Lower lobe of right lung (tissue), 2 donors: Measurements from ENCODE around the gene CDH9. TPM values are rescaled to one million over a fixed set of nuclear protein-coding genes. Genes with fewer than 3 reads are reported as not detected.

Experiments
- ATAC-seq, 2 donors: fragments of 200-7000 bp; cut with Tn5 transposase; one replicate each; pipeline ENCODE4 v1.9.1; 2020 to 2022; ENCODE audit warnings: mild to moderate bottlenecking in 2 of 2, moderate library complexity in 2 of 2
- DNase-seq: peaks from one replicate; pipeline ENCODE4 v3.0.0-alpha.2; 2020
- H3K27ac ChIP-seq: fragments of 200-600 bp; one replicate; pipeline ENCODE4 v1.8.0; 2022
- H3K27me3 ChIP-seq: fragments of 200-600 bp; one replicate; pipeline ENCODE4 v1.8.0; 2022; ENCODE audit warnings: low read depth
- H3K36me3 ChIP-seq: fragments of 200-600 bp; one replicate; pipeline ENCODE4 v1.8.0; 2022; ENCODE audit warnings: mild to moderate bottlenecking
- H3K4me1 ChIP-seq: fragments of 200-600 bp; one replicate; pipeline ENCODE4 v1.8.0; 2022
- H3K4me3 ChIP-seq: fragments of 200-600 bp; one replicate; pipeline ENCODE4 v1.8.0; 2022; ENCODE audit warnings: mild to moderate bottlenecking
- H3K9me3 ChIP-seq: fragments of 200-600 bp; one replicate; pipeline ENCODE4 v1.8.0; 2022
- CTCF ChIP-seq: fragments of 200-600 bp; IDR thresholded peaks from one replicate; pipeline ENCODE4 v1.8.0; 2022; ENCODE audit warnings: antibody characterized with exemption, mild to moderate bottlenecking
- intact Hi-C: fragments of 100-400 bp; cut with DNase I; formaldehyde crosslinking; loops from one replicate; pipeline ENCODE4 v1.11.0; 2022
- total RNA-seq: library from RNA; stranded (reverse); fragmentation: NEBNext Ultra II Directional; extraction: Animal tissue kit (Norgen Biotek cat#: 25700); gene quantifications from one replicate; pipeline ENCODE4 v1.2.1, GENCODE V29; 2021
- donor health status: DM: no; HTN: yes; CAD: no; lungs with severe emphysema.

CDH9 gene
- total RNA-seq, 1 donor from 2014 or later: not detected

GRCh38 chr5:26932238-26932637, 106.1 kb downstream of the CDH9 start:
- no peaks in the 10 kb centered on the region for H3K4me1 ChIP-seq
- no peak overlapping the region for H3K27ac ChIP-seq
- H3K9me3 ChIP-seq: no peaks in the 10 kb centered on the region
- H3K27me3 ChIP-seq: no peaks in the 10 kb centered on the region
- no peak overlapping the region for H3K4me3 ChIP-seq
- DNase-seq (no peak), ATAC-seq (no peak)
- intact Hi-C loops: no loop called here
- TF ChIP-seq CTCF: no peak
- no peaks in the 10 kb centered on the region for H3K36me3 ChIP-seq

GRCh38 chr5:26921439-26921838, 116.9 kb downstream of the CDH9 start:
- Histone ChIP-seq H3K36me3 (no peaks in the 10 kb centered on the region), H3K27me3 (no peaks in the 10 kb centered on the region), H3K9me3 (no peaks in the 10 kb centered on the region), H3K4me1 (no peaks in the 10 kb centered on the region), H3K4me3 (no peak overlapping the region), H3K27ac (no peak overlapping the region)
- TF ChIP-seq CTCF: no peak
- ATAC-seq (no peak), DNase-seq (no peak)
- intact Hi-C loops: no loop called here

GRCh38 chr5:26903469-26903868, 134.9 kb downstream of the CDH9 start:
- Histone ChIP-seq H3K27me3 (no peaks in the 10 kb centered on the region), H3K9me3 (no peaks in the 10 kb centered on the region), H3K4me1 (no peaks in the 10 kb centered on the region), H3K36me3 (no peaks in the 10 kb centered on the region), H3K4me3 (no peak overlapping the region), H3K27ac (no peak overlapping the region)
- intact Hi-C loops: no loop called here
- DNase-seq: no peak
- ATAC-seq: no peak
- TF ChIP-seq CTCF: no peak

- ATAC-seq (no peak), DNase-seq (no peak)
- H3K27ac ChIP-seq: no peak overlapping the region
- no peaks in the 10 kb centered on the region for H3K4me1 ChIP-seq
- H3K9me3 ChIP-seq: peaks cover 4% of the 10 kb centered on the region
- no peak overlapping the region for H3K4me3 ChIP-seq
- no peaks in the 10 kb centered on the region for H3K36me3 ChIP-seq
- H3K27me3 ChIP-seq: no peaks in the 10 kb centered on the region
- TF ChIP-seq CTCF: no peak
- intact Hi-C loops: no loop called here
Observed at GRCh38 chr5:26894719-26895263, 143.6 kb downstream of the CDH9 start.

- no peaks in the 10 kb centered on the region for H3K4me1 ChIP-seq
- ATAC-seq (no peak), DNase-seq (no peak)
- no peak overlapping the region for H3K27ac ChIP-seq
- intact Hi-C loops: no loop called here
- TF ChIP-seq CTCF: no peak
- H3K9me3 ChIP-seq: peaks cover 2% of the 10 kb centered on the region
- no peak overlapping the region for H3K4me3 ChIP-seq
- no peaks in the 10 kb centered on the region for H3K36me3 ChIP-seq
- H3K27me3 ChIP-seq: no peaks in the 10 kb centered on the region
Observed at GRCh38 chr5:26893078-26893477, 145.3 kb downstream of the CDH9 start.

- no peak overlapping the region for H3K27ac ChIP-seq
- no peak for TF ChIP-seq CTCF
- DNase-seq: no peak
- no peak for ATAC-seq
- no peak overlapping the region for H3K4me3 ChIP-seq
- H3K27me3 ChIP-seq: no peaks in the 10 kb centered on the region
- H3K9me3 ChIP-seq: no peaks in the 10 kb centered on the region
- H3K4me1 ChIP-seq: no peaks in the 10 kb centered on the region
- H3K36me3 ChIP-seq: no peaks in the 10 kb centered on the region
- intact Hi-C loops: no loop called here
Observed at GRCh38 chr5:26889815-26890214, 148.6 kb downstream of the CDH9 start.
